CD4-positive, alpha-beta T cell treated with Interleukin-17A for 4 hours (primary cell): ENCODE measurements around the gene TMEM234.

ENCODE experiments used
- DNase-seq: peaks from one replicate; pipeline ENCODE4 v3.0.0-alpha.2; 2020; ENCODE audit warnings: mixed read lengths

Gene TMEM234

DNA sequence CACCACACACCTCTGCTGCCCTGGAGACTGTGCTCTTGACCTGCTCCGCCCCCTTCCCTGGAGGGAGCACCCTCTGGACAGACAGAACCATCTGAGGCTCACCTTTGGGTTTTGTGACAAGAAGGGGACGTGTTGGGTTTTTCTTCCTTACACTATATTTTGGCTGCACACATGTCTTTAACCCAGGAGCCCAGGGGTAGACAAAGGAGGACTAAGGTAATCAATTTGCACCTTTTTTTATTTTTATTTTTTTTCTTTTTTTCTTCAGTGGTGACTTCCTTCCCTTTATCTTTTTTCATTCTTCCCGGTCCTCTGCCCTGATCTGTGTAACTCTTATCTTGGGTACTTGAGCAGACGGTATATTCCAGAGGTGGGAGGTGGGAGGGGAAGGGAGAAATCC is 51.2 kb downstream of the TMEM234 start:
- no peak for DNase-seq
